Fibroblast of lung (primary cell): ENCODE measurements around the gene SVBP. TPM values are rescaled to one million over a fixed set of nuclear protein-coding genes. Genes with fewer than 3 reads are reported as not detected.
A peak's percentile ranks its signal among the peaks of the same experiment; 100 is the strongest.

ENCODE experiments used
- DNase-seq, 2 donors: peaks; one replicate each; pipeline versions ENCODE4 v3.0.0 to v3.0.0-alpha.2; 2010; ENCODE audit warnings: low read depth in 2 of 2
- H2AFZ ChIP-seq: 2 replicates; pipeline ENCODE4 v1.5.1; 2012; ENCODE audit warnings: low read length, control low read depth, inconsistent platforms
- H3K27ac ChIP-seq: 2 replicates; pipeline ENCODE4 v1.5.1; 2011; ENCODE audit warnings: low read length, control low read depth; ENCODE audit not compliant: insufficient read depth
- H3K27me3 ChIP-seq: 2 replicates; pipeline ENCODE4 v1.5.1; 2011; ENCODE audit warnings: mild to moderate bottlenecking, low read length; ENCODE audit not compliant: control insufficient read depth, insufficient read depth
- H3K36me3 ChIP-seq: 2 replicates; pipeline ENCODE4 v1.5.1; 2011; ENCODE audit warnings: low read length; ENCODE audit not compliant: control insufficient read depth, insufficient read depth
- H3K4me1 ChIP-seq: 2 replicates; pipeline ENCODE4 v1.5.1; 2011; ENCODE audit warnings: low read length; ENCODE audit not compliant: control insufficient read depth, insufficient read depth; ENCODE audit errors: extremely low read depth
- H3K4me2 ChIP-seq: 2 replicates; pipeline ENCODE4 v1.5.1; 2011; ENCODE audit warnings: low read length, control low read depth; ENCODE audit not compliant: insufficient read depth; ENCODE audit errors: extremely low read depth
- H3K4me3 ChIP-seq, 4 experiments: fragments of 200-600 bp in 1 of 4; sonication (generic) in 1 of 4; replicated peaks in 1 of 4; 2 replicates each; pipeline ENCODE4 v1.5.1; 2011 to 2016; ENCODE audit warnings: low read length in 4 of 4, low read depth in 3 of 4, mild to moderate bottlenecking in 3 of 4, control low read depth in 2 of 4, inconsistent platforms in 1 of 4, mixed read lengths in 1 of 4; ENCODE audit not compliant: insufficient read depth in 1 of 4; ENCODE audit errors: control extremely low read depth in 1 of 4
- H3K79me2 ChIP-seq: 2 replicates; pipeline ENCODE4 v1.5.1; 2012; ENCODE audit warnings: mild to moderate bottlenecking, low read length, inconsistent platforms; ENCODE audit not compliant: control insufficient read depth, insufficient read depth
- H3K9ac ChIP-seq: 2 replicates; pipeline ENCODE4 v1.5.1; 2011; ENCODE audit warnings: mild to moderate bottlenecking, low read length, control low read depth; ENCODE audit not compliant: insufficient read depth
- H3K9me3 ChIP-seq: 2 replicates; pipeline ENCODE4 v1.5.1; 2012; ENCODE audit warnings: low read depth, low read length; ENCODE audit not compliant: control insufficient read depth, insufficient read depth
- H4K20me1 ChIP-seq: 2 replicates; pipeline ENCODE4 v1.5.1; 2011; ENCODE audit warnings: low read length; ENCODE audit not compliant: control insufficient read depth, insufficient read depth; ENCODE audit errors: extremely low read depth
- EZH2 ChIP-seq: IDR thresholded peaks from 2 replicates; pipeline ENCODE4 v1.5.1; 2012; ENCODE audit warnings: low read length, control low read depth, mild to moderate bottlenecking; ENCODE audit errors: missing control alignments
- polyA plus RNA-seq, 2 donors: library from polyadenylated mRNA; depleted of rRNA in 1 of 2; stranded (reverse) in 1 of 2; unstranded in 1 of 2; fragments of >200 nt; gene quantifications; 2 replicates each; pipeline ENCODE4 v1.2.1, GENCODE V29; 2011 to 2012; ENCODE audit warnings: missing spikeins in 1 of 2
- total RNA-seq: library from RNA; depleted of rRNA; stranded (reverse); fragments of >200 nt; gene quantifications from 2 replicates; pipeline ENCODE4 v1.2.1, GENCODE V29; 2014
- TF ChIP-seq, protein P1 (sequence below), 2 donors: IDR thresholded peaks in 1 of 2; conservative IDR thresholded peaks in 1 of 2; 1 replicate in 1 of 2; 2 replicates in 1 of 2; pipeline ENCODE4 v1.5.1; 2011 to 2012; ENCODE audit warnings: low read length in 2 of 2, control low read depth in 1 of 2, inconsistent platforms in 1 of 2, low read depth in 1 of 2, mild to moderate bottlenecking in 1 of 2

The SVBP gene
- total and polyA plus RNA-seq, 2 donors (not counting 1 experiment from before 2014, with no cell fraction given) = 24.9 to 33.4 TPM

DNA sequence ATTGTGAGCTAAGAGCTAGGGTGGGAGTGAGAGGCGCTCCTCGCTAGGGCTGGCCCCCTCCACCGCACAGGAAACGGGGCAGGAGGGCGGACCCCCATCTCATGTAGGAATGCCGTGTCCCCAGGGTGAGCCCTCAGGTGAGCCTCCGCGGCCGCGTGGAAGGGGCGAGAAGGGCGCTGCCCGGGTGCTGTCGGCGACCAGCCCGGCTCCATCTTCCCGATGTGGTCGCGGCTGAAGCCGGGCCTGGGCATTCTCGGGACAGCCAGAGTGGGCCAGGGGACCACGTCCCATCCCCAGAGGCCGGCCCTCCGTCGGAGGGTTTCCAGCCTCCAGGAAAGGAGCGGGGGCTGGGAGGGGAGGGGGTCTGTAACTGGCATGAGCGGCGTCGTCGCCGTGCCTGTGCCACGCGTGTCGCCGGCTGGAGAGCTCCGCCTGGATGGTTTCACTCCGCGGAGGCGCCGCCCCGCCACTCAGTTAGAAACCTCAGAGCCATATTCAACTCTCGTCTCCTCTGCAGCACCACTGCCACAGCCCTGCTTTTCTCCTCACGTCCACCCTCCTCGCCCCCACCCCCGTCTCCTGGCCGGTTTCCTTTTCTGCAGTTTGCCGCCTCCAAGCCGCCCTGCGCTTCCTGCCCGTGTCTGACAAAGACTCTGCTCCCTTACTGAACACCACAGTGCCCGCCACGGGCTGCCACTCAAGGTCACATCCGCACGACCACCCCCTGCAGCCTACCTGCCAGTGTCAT lies 32.1 kb downstream of the SVBP start, which contains the start of gene TMEM269:
Gene TMEM269, plus strand, starts transcription at position 46 of the 748 bp plus-strand sequence. CDS start 4,903 bp downstream, outside the sequence.
- peak within 1 kb of the TSS; percentile 71 for H2AFZ ChIP-seq
- H3K4me1 ChIP-seq = no peaks in the 10 kb centered on the region
- no peak for TF ChIP-seq EZH2
- TF ChIP-seq, protein P1, sequence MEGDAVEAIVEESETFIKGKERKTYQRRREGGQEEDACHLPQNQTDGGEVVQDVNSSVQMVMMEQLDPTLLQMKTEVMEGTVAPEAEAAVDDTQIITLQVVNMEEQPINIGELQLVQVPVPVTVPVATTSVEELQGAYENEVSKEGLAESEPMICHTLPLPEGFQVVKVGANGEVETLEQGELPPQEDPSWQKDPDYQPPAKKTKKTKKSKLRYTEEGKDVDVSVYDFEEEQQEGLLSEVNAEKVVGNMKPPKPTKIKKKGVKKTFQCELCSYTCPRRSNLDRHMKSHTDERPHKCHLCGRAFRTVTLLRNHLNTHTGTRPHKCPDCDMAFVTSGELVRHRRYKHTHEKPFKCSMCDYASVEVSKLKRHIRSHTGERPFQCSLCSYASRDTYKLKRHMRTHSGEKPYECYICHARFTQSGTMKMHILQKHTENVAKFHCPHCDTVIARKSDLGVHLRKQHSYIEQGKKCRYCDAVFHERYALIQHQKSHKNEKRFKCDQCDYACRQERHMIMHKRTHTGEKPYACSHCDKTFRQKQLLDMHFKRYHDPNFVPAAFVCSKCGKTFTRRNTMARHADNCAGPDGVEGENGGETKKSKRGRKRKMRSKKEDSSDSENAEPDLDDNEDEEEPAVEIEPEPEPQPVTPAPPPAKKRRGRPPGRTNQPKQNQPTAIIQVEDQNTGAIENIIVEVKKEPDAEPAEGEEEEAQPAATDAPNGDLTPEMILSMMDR (conservative IDR thresholded peaks at IDR 0.05 in 1 of 2, IDR thresholded peaks at IDR 0.05 in 1 of 2; ENCODE audit: low read depth in 1 of 2, low read length in 2 of 2) = no peak
- no peak within 1 kb of the TSS for H3K27ac ChIP-seq
- peak within 1 kb of the TSS; percentile 79 for H3K4me2 ChIP-seq
- no peaks in the 10 kb centered on the region for H3K27me3 ChIP-seq
- H3K36me3 ChIP-seq = no peaks in the 10 kb centered on the region
- peak; percentile 5 to 23 for DNase-seq
- H3K9ac ChIP-seq = peak within 1 kb of the TSS; percentile 20
- H3K4me3 ChIP-seq = peak within 1 kb of the TSS; percentile 13 to 47 (median 33)
- H4K20me1 ChIP-seq = no peaks in the 10 kb centered on the region
- no peaks in the 10 kb centered on the region for H3K79me2 ChIP-seq
- H3K9me3 ChIP-seq = no peaks in the 10 kb centered on the region

DNA sequence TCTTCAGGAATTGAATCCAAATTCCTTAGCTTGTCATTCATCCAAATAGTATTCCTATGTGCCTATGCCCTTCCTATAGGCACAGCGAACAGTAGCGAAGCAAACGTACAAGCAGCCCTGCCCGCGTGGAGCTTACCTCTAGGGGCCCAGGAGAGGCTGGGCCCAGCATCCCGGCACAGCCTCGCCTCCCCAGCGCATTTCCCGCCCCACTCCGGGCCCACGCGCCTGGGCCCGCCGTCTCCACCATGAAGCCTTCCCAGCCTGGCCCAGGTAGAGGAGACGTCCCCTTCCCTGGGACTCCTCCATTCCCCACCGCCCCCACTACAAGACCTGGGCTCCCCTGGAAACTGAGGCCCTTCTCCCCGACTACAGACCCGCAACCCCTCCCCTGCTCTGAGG lies 32.7 kb downstream of the SVBP start:
- H3K79me2 ChIP-seq = no peaks in the 10 kb centered on the region
- TF ChIP-seq, protein P1 (conservative IDR thresholded peaks at IDR 0.05 in 1 of 2, IDR thresholded peaks at IDR 0.05 in 1 of 2; ENCODE audit: low read depth in 1 of 2, low read length in 2 of 2) = no peak
- no peak for TF ChIP-seq EZH2
- H3K4me2 ChIP-seq = peak overlapping the region; percentile 79
- no peaks in the 10 kb centered on the region for H4K20me1 ChIP-seq
- no peak overlapping the region for H2AFZ ChIP-seq
- H3K4me1 ChIP-seq = no peaks in the 10 kb centered on the region
- DNase-seq = no peak
- H3K27me3 ChIP-seq = no peaks in the 10 kb centered on the region
- H3K9me3 ChIP-seq = no peaks in the 10 kb centered on the region
- H3K9ac ChIP-seq = no peak overlapping the region
- H3K27ac ChIP-seq = no peak overlapping the region
- H3K4me3 ChIP-seq = no peak overlapping the region
- no peaks in the 10 kb centered on the region for H3K36me3 ChIP-seq

GRCh38 chr1:42783092-42783491 lies 34.1 kb downstream of the SVBP start:
- no peak overlapping the region for H2AFZ ChIP-seq
- H3K4me3 ChIP-seq = no peak overlapping the region
- no peaks in the 10 kb centered on the region for H3K27me3 ChIP-seq
- no peak overlapping the region for H3K4me2 ChIP-seq
- no peaks in the 10 kb centered on the region for H3K9me3 ChIP-seq
- H3K9ac ChIP-seq = no peak overlapping the region
- no peaks in the 10 kb centered on the region for H3K4me1 ChIP-seq
- no peaks in the 10 kb centered on the region for H3K36me3 ChIP-seq
- no peak overlapping the region for H3K27ac ChIP-seq
- H4K20me1 ChIP-seq = no peaks in the 10 kb centered on the region
- DNase-seq = no peak
- TF ChIP-seq, protein P1 (conservative IDR thresholded peaks at IDR 0.05 in 1 of 2, IDR thresholded peaks at IDR 0.05 in 1 of 2; ENCODE audit: low read depth in 1 of 2, low read length in 2 of 2) = no peak
- no peak for TF ChIP-seq EZH2
- H3K79me2 ChIP-seq = no peaks in the 10 kb centered on the region
